PC-3 (cell line): ENCODE data around the gene KIFC1. TPM values are rescaled to one million over a fixed set of nuclear protein-coding genes. Genes with fewer than 3 reads are reported as not detected.
"Not testable (repeated sequence)": the region's sequence is repeated elsewhere in the genome, so short reads cannot be mapped to it uniquely, and the experiment has no call there.

Experiments
- ATAC-seq: fragments of 200-7000 bp; cut with Tn5 transposase; 2 replicates; pipeline ENCODE4 v1.9.1; 2020; ENCODE audit warnings: mild to moderate bottlenecking, moderate library complexity
- Bru-seq: library from RNA; stranded (reverse); fragments of 400-500 nt; gene quantifications from one replicate; lab custom pipeline; 2021; lab: Mats Ljungman, UMichigan
- BruChase-seq, 2 experiments: library from RNA; stranded (reverse); fragments of 400-500 nt; gene quantifications; one replicate each; lab custom pipeline; 2021; lab: Mats Ljungman, UMichigan
- BruUV-seq: library from RNA; stranded (reverse); fragments of 400-500 nt; replicated peaks from 2 replicates; lab custom pipeline; 2021; lab: Mats Ljungman, UMichigan
- CTCF ChIA-PET: fragments of 300-600 bp; sonication (Branson Sonifier 250); formaldehyde crosslinking; loops from one replicate; lab custom pipeline; 2022; ENCODE audit warnings: antibody characterized with exemption; lab: Charles Lee
- POLR2A ChIA-PET: fragments of 300-600 bp; sonication (Branson Sonifier 250); formaldehyde crosslinking; loops from one replicate; lab custom pipeline; 2022; ENCODE audit warnings: antibody characterized with exemption; ENCODE audit not compliant: unreplicated experiment; lab: Charles Lee
- DNase-seq: peaks from one replicate; pipeline ENCODE4 v3.0.0-alpha.2; 2015
- H2AFZ ChIP-seq: fragments of 300-600 bp; sonication (generic); 2 replicates; pipeline ENCODE4 v1.6.0; 2016; ENCODE audit warnings: antibody characterized with exemption, low read length
- H3F3A ChIP-seq: fragments of 300-600 bp; sonication (generic); one replicate; pipeline ENCODE4 v1.6.0; 2017; ENCODE audit warnings: antibody characterized with exemption, low read length, control low read depth, mild to moderate bottlenecking; ENCODE audit not compliant: unreplicated experiment
- H3K27ac ChIP-seq: fragments of 300-600 bp; sonication (generic); 2 replicates; pipeline ENCODE4 v1.5.1; 2016; ENCODE audit warnings: mild to moderate bottlenecking, low read length
- H3K27me3 ChIP-seq: fragments of 300-600 bp; sonication (generic); 2 replicates; pipeline ENCODE4 v1.6.1; 2016; ENCODE audit warnings: low read length, mixed read lengths
- H3K36me3 ChIP-seq: fragments of 300-600 bp; sonication (generic); 2 replicates; pipeline ENCODE4 v1.6.1; 2016; ENCODE audit warnings: low read depth, mixed run types, low read length, mixed read lengths
- H3K4me1 ChIP-seq: fragments of 300-600 bp; sonication (generic); 2 replicates; pipeline ENCODE4 v1.5.1; 2016; ENCODE audit warnings: low read length; ENCODE audit not compliant: insufficient read depth
- H3K4me2 ChIP-seq: fragments of 300-600 bp; sonication (generic); 2 replicates; pipeline ENCODE4 v1.6.0; 2016; ENCODE audit warnings: low read length
- H3K4me3 ChIP-seq: fragments of 300-600 bp; sonication (generic); 2 replicates; pipeline ENCODE4 v1.5.1; 2016; ENCODE audit warnings: mild to moderate bottlenecking, low read length, mixed read lengths
- H3K79me2 ChIP-seq: fragments of 300-600 bp; sonication (generic); 2 replicates; pipeline ENCODE4 v1.6.1; 2017; ENCODE audit warnings: low read length, mixed read lengths
- H3K9ac ChIP-seq: fragments of 300-600 bp; sonication (generic); 2 replicates; pipeline ENCODE4 v1.6.0; 2016; ENCODE audit warnings: mild to moderate bottlenecking, low read length
- H3K9me2 ChIP-seq: fragments of 300-600 bp; sonication (generic); replicated peaks from 2 replicates; pipeline ENCODE4 v1.6.1; 2016; ENCODE audit warnings: mixed run types, low read length, mixed read lengths
- H3K9me3 ChIP-seq: fragments of 300-600 bp; sonication (generic); 2 replicates; pipeline ENCODE4 v1.6.1; 2016; ENCODE audit warnings: low read length, mixed read lengths
- H4K20me1 ChIP-seq: fragments of 300-600 bp; sonication (generic); 2 replicates; pipeline ENCODE4 v1.6.1; 2016; ENCODE audit warnings: low read length, mixed read lengths
- CTCF ChIP-seq: fragments of 300-600 bp; sonication (generic); conservative IDR thresholded peaks from 2 replicates; pipeline ENCODE4 v1.5.1; 2017; ENCODE audit warnings: antibody characterized with exemption, low read depth, mild to moderate bottlenecking, low read length
- EZH2 ChIP-seq: fragments of 300-600 bp; sonication (generic); IDR thresholded peaks from one replicate; pipeline ENCODE4 v1.6.1; 2017; ENCODE audit warnings: antibody characterized with exemption, mild to moderate bottlenecking, low read length; ENCODE audit not compliant: unreplicated experiment
- EZH2phosphoT487 ChIP-seq: fragments of 300-600 bp; sonication (generic); IDR thresholded peaks from 2 replicates; pipeline ENCODE4 v1.6.1; 2018; ENCODE audit warnings: mild to moderate bottlenecking, antibody characterized with exemption, low read length, borderline replicate concordance
- intact Hi-C: fragments of 100-400 bp; cut with micrococcal nuclease; formaldehyde crosslinking; loops from 2 replicates; pipeline ENCODE4 v1.9.0; 2023
- long read RNA-seq: library from polyadenylated mRNA; unstranded; transcript quantifications from one replicate; pipeline ENCODE4 v2.0.0, GENCODE V29; 2021; ENCODE audit not compliant: unreplicated experiment
- total RNA-seq: library from RNA; depleted of rRNA; stranded (reverse); fragments of >200 nt; gene quantifications from 2 replicates; pipeline ENCODE4 v1.2.3, GENCODE V29; 2014; rRNA removed

Gene KIFC1
- 60.6 and 66.7 TPM in 2 replicates for total RNA-seq
- Bru-seq, nascent RNA: percentile 79 among the genes with signal in this experiment
- BruChase-seq, experiment 1, labeled RNA remaining after a 6-hour chase: percentile 84 among the genes with signal in this experiment
- percentile 54 among the genes with signal in this experiment for BruChase-seq, experiment 2, labeled RNA remaining after a 2-hour chase
- long read RNA-seq, partial matches to known transcripts: 3 of 5 reads
- long read RNA-seq, other reads (novel, unspliced or antisense): 2 of 5 reads

GRCh38 chr6:33391278-33391921 lies at the start of gene KIFC1:
KIFC1 (plus strand) TSS chr6:33391823; CDS start chr6:33391986, 163 bp downstream.
- H3F3A ChIP-seq: no peaks in the 10 kb centered on the region
- peak within 1 kb of the TSS; percentile 61 for H3K27ac ChIP-seq
- no peaks in the 10 kb centered on the region for H3K9me3 ChIP-seq
- H3K9ac ChIP-seq: peak within 1 kb of the TSS; percentile 89
- ChIA-PET POLR2A (no interaction called here), CTCF (no interaction called here)
- peak; percentile 96 for ATAC-seq
- DNase-seq: peak; percentile 99
- TF ChIP-seq CTCF (peak; percentile 89), EZH2phosphoT487 (no peak)
- peak within 1 kb of the TSS; percentile 79 for H3K4me3 ChIP-seq
- no TSS peak for BruUV-seq
- peak within 1 kb of the TSS; percentile 99 for H3K4me2 ChIP-seq
- peaks cover 14% of the 10 kb centered on the region for H3K36me3 ChIP-seq
- H3K27me3 ChIP-seq: no peaks in the 10 kb centered on the region
- H4K20me1 ChIP-seq: peaks cover 29% of the 10 kb centered on the region
- intact Hi-C loops: loop anchor here (1.0 to 2.0 kb wide), 2 partner anchors 19 to 79 kb away; no protein-coding TSS in a partner anchor
- no peaks in the 10 kb centered on the region for H3K9me2 ChIP-seq
- peak within 1 kb of the TSS; percentile 78 for H2AFZ ChIP-seq
- peaks cover 47% of the 10 kb centered on the region for H3K79me2 ChIP-seq
- peaks cover 23% of the 10 kb centered on the region for H3K4me1 ChIP-seq

GRCh38 chr6:33343606-33343952 lies 48.0 kb upstream of the KIFC1 start:
- BruUV-seq, H3K79me2 ChIP-seq, H3K4me3 ChIP-seq, H2AFZ ChIP-seq, H3K36me3 ChIP-seq, H3K4me2 ChIP-seq, H3K9ac ChIP-seq, H3K4me1 ChIP-seq, POLR2A ChIA-PET, intact Hi-C loops, H3K9me3 ChIP-seq, H4K20me1 ChIP-seq, CTCF ChIA-PET, H3F3A ChIP-seq, H3K27ac ChIP-seq, DNase-seq, H3K9me2 ChIP-seq, ATAC-seq, H3K27me3 ChIP-seq: not testable (repeated sequence)

GRCh38 chr6:33343953-33344611 lies 47.5 kb upstream of the KIFC1 start:
- Histone ChIP-seq H3K4me3 (no peak overlapping the region), H3K9me3 (no peaks in the 10 kb centered on the region), H3K79me2 (no peaks in the 10 kb centered on the region), H2AFZ (no peak overlapping the region), H3F3A (no peaks in the 10 kb centered on the region), H3K27ac (no peak overlapping the region), H3K9ac (no peak overlapping the region), H3K27me3 (no peaks in the 10 kb centered on the region), H3K36me3 (no peaks in the 10 kb centered on the region), H3K4me2 (no peak overlapping the region), H3K9me2 (no peaks in the 10 kb centered on the region), H4K20me1 (no peaks in the 10 kb centered on the region), H3K4me1 (peaks cover 5% of the 10 kb centered on the region)
- DNase-seq (no peak), ATAC-seq (no peak)
- CTCF ChIA-PET: interaction anchor here (0.7 kb wide), 2 partner anchors 30 to 577 kb away, joined by 3 to 4 read pairs; no protein-coding TSS in a partner anchor
- TF ChIP-seq EZH2phosphoT487 (no peak), CTCF (no peak), EZH2 (no peak)
- intact Hi-C loops: no loop called here
- BruUV-seq: no TSS peak
- POLR2A ChIA-PET: no interaction called here
